Measurements from ENCODE around the gene USF2. TPM values are rescaled to one million over a fixed set of nuclear protein-coding genes. Genes with fewer than 3 reads are reported as not detected.

The USF2 gene
- total and polyA plus RNA-seq, 2 of the 8 experiments (the other 6 are each of a cell fraction or from before 2014, with no cell fraction given), result 74.1 to 109 TPM

DNA sequence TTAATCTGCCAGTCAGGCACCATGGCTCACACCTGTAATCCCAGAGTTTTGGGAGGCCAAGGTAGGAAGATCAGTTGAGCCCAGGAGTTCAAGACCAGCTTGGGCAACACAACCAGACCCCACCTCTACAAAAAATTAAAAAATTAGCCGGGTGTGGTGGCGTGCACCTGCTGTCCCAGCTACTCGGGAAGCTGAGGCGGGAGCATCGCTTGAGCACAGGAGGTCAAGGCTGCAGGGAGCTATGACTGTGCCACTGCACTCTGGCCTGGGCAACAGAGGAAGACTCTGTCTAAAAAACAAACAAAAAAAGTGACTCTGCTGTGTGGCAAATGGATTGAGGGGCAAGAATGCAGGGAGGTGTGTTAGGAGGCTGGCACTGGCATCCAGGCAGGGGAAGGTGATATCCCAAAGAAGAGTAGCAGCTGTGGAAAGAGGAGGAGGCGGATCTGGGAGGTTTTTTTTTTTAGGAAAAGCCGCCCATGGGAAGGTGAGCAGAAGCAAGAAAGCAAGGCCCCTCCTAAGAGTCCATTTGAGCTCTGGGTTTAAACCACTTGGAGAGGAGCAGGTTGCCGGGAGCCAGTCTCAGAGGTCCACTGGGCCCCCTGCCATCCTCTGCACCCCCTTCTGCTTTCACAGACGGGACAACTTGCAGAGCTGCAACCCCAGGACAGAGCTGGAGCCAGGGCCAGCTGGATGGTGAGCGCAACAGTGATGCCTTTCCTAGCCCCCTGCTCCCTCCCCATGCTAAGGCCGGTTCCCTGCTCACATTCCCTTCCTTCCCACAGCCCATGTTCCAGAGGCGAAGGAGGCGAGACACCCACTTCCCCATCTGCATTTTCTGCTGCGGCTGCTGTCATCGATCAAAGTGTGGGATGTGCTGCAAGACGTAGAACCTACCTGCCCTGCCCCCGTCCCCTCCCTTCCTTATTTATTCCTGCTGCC lies 15.7 kb downstream of the USF2 start:
- CTCF ChIA-PET (ENCODE audit: partially characterized antibody), result interaction anchor here (0.6 to 1.5 kb wide), 6 partner anchors 20 to 238 kb away, joined by 3 to 6 read pairs (median 3); partner anchors contain the start of gene LGI4
- H2AFZ ChIP-seq (ENCODE audit: low read length), result peak overlapping the region; percentile 61
- no peak for TF ChIP-seq JUND (IDR thresholded peaks at IDR 0.05; ENCODE audit: low read length)
- no peak for TF ChIP-seq HDAC6 (IDR thresholded peaks at IDR 0.05; ENCODE audit: low read depth, low read length)
- TF ChIP-seq, protein P1, sequence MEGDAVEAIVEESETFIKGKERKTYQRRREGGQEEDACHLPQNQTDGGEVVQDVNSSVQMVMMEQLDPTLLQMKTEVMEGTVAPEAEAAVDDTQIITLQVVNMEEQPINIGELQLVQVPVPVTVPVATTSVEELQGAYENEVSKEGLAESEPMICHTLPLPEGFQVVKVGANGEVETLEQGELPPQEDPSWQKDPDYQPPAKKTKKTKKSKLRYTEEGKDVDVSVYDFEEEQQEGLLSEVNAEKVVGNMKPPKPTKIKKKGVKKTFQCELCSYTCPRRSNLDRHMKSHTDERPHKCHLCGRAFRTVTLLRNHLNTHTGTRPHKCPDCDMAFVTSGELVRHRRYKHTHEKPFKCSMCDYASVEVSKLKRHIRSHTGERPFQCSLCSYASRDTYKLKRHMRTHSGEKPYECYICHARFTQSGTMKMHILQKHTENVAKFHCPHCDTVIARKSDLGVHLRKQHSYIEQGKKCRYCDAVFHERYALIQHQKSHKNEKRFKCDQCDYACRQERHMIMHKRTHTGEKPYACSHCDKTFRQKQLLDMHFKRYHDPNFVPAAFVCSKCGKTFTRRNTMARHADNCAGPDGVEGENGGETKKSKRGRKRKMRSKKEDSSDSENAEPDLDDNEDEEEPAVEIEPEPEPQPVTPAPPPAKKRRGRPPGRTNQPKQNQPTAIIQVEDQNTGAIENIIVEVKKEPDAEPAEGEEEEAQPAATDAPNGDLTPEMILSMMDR (IDR thresholded peaks at IDR 0.05; ENCODE audit: control extremely low read depth in 1 of 3, insufficient read depth in 1 of 3, low read depth in 1 of 3, low read length in 3 of 3), result no peak
- TF ChIP-seq RNF2 (IDR thresholded peaks at IDR 0.05; ENCODE audit: borderline replicate concordance, low read depth, low read length, missing control alignments, poor library complexity, severe bottlenecking), result no peak
- no peak for TF ChIP-seq TEAD4 (IDR thresholded peaks at IDR 0.05; ENCODE audit: low read depth, low read length)
- TF ChIP-seq RFX5 (IDR thresholded peaks at IDR 0.05; ENCODE audit: borderline replicate concordance, low read depth, low read length), result no peak
- TF ChIP-seq NANOG (IDR thresholded peaks at IDR 0.05; ENCODE audit: insufficient read depth, low read depth, low read length, poor library complexity, severe bottlenecking), result no peak

More for the DNA sequence above, 15.7 kb downstream of the USF2 start:
- Histone ChIP-seq H3K4ac (replicated peaks; ENCODE audit: insufficient read length, low read depth, low read length) (no peak overlapping the region), H3K4me3 (ENCODE audit: extremely low read depth in 1 of 4, insufficient read depth in 2 of 4, low read depth in 3 of 4, low read length in 4 of 4) (no peak overlapping the region), H3K27ac (ENCODE audit: low read depth, low read length) (no peak overlapping the region), H3K18ac (ENCODE audit: extremely low read depth, low read length) (peak overlapping the region; percentile 78; the same call in 1 of the 2 replicates), H2BK5ac (ENCODE audit: low read depth, low read length) (no peak overlapping the region), H3K9me3 (ENCODE audit: insufficient read depth in 2 of 2, low read depth in 1 of 2, low read length in 1 of 2) (no peaks in the 10 kb centered on the region), H3K23me2 (ENCODE audit: low read depth, low read length) (no peaks in the 10 kb centered on the region), H3K79me1 (ENCODE audit: low read depth, low read length) (no peaks in the 10 kb centered on the region), H4K20me1 (replicated peaks in 1 of 2; ENCODE audit: control insufficient read depth in 1 of 2, insufficient read depth in 2 of 2, low read length in 2 of 2) (no peaks in the 10 kb centered on the region), H3K9ac (replicated peaks in 1 of 4; ENCODE audit: extremely low read depth in 1 of 4, low read depth in 3 of 4, low read length in 3 of 4) (no peak overlapping the region; a peak in 1 of 7 replicates), H2BK20ac (ENCODE audit: low read length) (no peak overlapping the region), H3K36me3 (ENCODE audit: control insufficient read depth in 2 of 4, insufficient read depth in 4 of 4, low read length in 3 of 4) (no peaks in the 10 kb centered on the region), H2BK15ac (ENCODE audit: low read length) (0 out of 2 replicates have a peak overlapping the region, but pooled peaks have one; percentile 46), H3K4me2 (ENCODE audit: insufficient read depth in 1 of 2, low read depth in 2 of 2, low read length in 2 of 2) (peak overlapping the region; percentile 9 to 24; a peak in 2 of 4 replicates), H4K5ac (ENCODE audit: insufficient read length, low read depth, low read length) (no peak overlapping the region), H2BK12ac (ENCODE audit: low read depth, low read length) (peak overlapping the region; percentile 87; the same call in 1 of the 2 replicates), H4K91ac (replicated peaks; ENCODE audit: insufficient read length, low read length) (peak overlapping the region; percentile 39), H3K14ac (ENCODE audit: insufficient read length) (no peak overlapping the region), H3K23ac (ENCODE audit: insufficient read length) (no peak overlapping the region), H2BK120ac (replicated peaks; ENCODE audit: low read depth, low read length) (no peak overlapping the region), H2AK5ac (ENCODE audit: low read depth, low read length) (0 out of 2 replicates have a peak overlapping the region, but pooled peaks have one; percentile 53), H3K56ac (replicated peaks; ENCODE audit: insufficient read length, low read depth, low read length) (no peak overlapping the region), H3K4me1 (replicated peaks in 1 of 4; ENCODE audit: control insufficient read depth in 3 of 4, insufficient read depth in 4 of 4, low read length in 3 of 4) (peaks cover 0 to 7% (median 5%) of the 10 kb centered on the region in 4 experiments; a peak in 5 of 7 replicates), H3K27me3 (replicated peaks in 1 of 4; ENCODE audit: control insufficient read depth in 3 of 4, extremely low read depth in 1 of 4, insufficient read depth in 3 of 4, low read length in 3 of 4) (no peaks in the 10 kb centered on the region), H3K79me2 (ENCODE audit: control insufficient read depth in 1 of 2, insufficient read depth in 2 of 2, low read length in 2 of 2) (no peaks in the 10 kb centered on the region), H4K8ac (ENCODE audit: extremely low read depth, insufficient read depth, low read length) (no peak overlapping the region)
- 76% methylated on average over 17 of the region's 17 CpGs; no CpG with 5 or more reads in 1 of the 2 experiments for WGBS, 2 experiments (ENCODE audit: extremely low coverage in 1 of 2, insufficient coverage in 1 of 2, insufficient read length in 1 of 2, insufficient replicate concordance in 2 of 2, low coverage in 1 of 2, low lambda C conversion rate in 2 of 2, missing lambda C conversion rate in 1 of 2)
- no peak for FAIRE-seq
- POLR2A ChIA-PET (ENCODE audit: partially characterized antibody), result interaction anchor here (0.6 to 1.8 kb wide), 6 partner anchors 9 to 184 kb away, joined by 3 to 8 read pairs (median 4); no protein-coding TSS in a partner anchor
- no peak for DNase-seq (ENCODE audit: low read depth in 1 of 2, low spot score in 2 of 2)

All from H1 (cell line).